Measurements from ENCODE around the gene RNASEH2B.

The RNASEH2B gene

DNA sequence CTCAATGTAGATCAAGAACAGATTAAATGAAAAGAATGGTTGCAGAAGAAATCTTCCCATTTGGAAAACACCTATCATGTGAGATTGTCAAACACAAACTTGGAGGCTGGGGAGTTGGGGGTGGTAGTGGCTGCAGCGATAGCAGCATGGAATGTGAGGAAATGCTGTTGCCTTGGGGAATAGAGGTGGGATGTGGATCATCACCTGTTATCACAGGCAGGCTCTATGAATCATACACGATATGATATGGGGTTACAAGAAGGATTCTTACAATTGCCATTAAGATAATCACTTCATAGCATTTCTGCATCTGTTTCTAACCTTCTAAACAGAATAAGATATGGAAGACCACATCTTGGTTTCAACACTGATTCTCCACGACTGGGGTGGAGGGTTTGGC is 88.7 kb downstream of the RNASEH2B start:
- DNase-seq (ENCODE audit: low read depth), result no peak

DNA sequence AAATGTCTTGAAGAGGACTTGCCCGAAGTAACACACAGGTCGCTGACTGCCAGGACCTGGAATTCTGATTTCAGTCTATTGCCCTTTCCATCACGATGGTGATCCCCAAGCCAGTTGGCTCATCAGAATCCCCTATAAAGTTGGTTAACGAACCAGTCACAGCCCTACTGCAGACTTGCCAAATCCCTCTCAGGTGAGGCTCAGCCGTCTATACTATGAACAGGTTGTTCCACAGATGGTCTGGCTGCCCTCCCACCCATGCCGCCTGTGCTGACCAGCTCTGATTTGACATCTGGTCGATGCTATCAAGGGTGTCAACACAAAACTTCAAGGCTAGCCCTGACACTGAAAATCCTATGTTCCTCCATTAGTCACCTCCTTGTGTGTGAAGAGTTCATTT is 90.0 kb downstream of the RNASEH2B start:
- no peak for DNase-seq (ENCODE audit: low read depth)

DNA sequence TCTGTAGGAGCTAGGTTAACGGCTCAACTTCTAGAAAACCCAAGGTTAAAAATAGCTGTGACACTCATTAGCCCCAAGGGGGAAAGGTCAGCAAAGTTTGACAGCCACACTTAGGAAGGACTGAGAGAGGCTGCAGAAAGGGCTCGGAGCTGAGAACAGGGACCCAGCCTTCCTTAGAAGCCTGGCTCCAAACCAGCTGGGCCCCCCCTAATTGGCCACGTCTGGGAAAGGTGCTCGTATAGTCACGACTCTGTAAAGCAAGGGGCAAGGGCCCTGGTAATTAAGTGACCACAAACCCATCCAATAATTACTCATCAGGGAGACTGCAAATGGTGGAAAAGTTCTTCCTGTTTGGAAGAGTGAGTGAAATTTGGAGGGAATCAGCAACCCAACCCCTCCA is 90.5 kb downstream of the RNASEH2B start:
- no peak for DNase-seq (ENCODE audit: low read depth)

DNA sequence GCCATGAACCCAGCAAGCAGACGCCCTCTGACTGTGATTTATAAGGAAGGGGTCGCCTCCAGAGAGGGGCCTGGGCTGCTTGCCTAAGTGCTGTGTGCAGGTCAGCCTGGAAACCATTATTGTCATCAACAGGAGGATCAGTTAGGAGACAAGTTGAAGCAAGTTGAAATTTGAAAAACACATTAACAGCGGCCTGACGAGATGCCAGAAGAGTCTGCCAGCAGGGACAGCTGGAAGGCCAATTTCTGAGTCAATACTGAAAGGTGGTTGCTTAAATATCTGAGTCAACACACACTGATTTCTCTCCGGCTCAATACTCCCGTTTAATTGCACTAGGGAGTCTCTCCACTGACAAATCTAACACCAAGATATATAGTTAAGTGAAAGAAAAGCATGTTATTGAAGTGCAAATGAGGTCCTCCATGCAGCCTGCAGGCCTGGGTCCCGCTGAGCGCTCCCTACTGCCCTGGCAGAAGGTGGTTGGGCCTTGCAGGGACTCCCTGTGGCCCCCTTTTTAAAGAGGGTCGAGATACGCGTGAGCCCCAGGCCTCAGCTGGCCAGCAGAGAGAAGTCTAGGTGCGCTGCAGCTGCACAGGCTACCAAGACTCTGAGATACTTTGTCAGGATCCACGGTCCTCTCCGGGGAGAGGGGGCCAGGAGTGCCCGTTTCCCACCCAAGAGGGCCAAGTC is 91.1 kb downstream of the RNASEH2B start:
- DNase-seq (ENCODE audit: low read depth), result no peak

DNA sequence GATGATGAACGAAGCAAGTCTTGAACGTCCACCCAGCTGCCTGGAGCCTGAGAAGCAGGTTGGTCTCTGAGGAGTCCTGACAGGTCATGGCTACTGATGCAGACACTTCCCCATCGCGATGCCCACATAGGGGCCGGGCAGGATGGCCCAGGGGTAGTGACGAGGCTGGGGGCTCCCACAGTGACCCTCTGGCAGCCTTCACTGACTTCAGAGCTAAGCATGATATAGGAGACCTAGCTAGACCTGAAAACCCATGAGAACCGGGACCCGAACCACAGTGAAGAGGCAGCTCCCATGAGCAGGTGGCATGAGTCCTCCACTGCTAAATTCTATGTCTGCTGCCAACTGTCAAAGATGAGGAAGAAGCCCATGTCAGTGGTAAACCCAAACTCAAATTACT is 91.7 kb downstream of the RNASEH2B start:
- DNase-seq (ENCODE audit: low read depth), result no peak

DNA sequence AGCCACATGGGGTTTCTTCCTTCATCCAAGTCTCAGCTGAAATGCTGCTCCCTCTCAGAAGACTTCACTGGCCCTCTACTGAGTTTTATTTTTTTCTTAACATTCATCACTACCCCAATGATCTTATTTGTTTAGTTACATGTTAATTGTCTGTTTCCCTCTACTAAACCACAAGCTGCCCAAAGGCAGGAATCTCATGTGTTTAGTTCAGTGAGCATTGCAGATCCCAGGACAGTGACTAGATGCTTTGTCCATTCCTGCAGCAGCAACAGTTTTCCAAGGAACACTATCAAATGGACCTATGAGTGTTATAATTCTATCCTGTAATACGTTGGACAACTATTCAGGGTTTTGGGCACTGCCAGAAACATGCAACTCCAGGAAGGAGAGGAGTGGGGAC is 93.1 kb downstream of the RNASEH2B start:
- DNase-seq (ENCODE audit: low read depth), result no peak

DNA sequence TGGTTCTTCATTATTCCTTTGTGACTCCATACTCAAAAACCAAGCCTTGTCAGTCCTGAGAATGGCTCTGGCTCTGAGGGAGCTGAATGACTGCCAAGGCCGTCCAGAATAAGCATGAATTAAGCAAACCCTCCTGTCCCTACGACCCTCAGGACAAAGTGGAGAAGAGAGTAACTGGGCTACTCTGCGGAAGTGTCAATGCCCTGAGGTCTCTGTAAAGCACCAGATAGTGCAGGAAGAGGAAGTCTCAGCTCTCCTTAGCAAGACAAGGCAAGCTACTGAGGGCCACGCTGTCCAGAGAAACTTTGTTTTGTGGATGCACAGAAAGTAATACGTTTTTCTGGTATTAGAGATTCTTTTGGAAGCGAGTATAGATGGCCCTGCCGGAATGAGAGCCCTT is 94.1 kb downstream of the RNASEH2B start:
- no peak for DNase-seq (ENCODE audit: low read depth)

DNA sequence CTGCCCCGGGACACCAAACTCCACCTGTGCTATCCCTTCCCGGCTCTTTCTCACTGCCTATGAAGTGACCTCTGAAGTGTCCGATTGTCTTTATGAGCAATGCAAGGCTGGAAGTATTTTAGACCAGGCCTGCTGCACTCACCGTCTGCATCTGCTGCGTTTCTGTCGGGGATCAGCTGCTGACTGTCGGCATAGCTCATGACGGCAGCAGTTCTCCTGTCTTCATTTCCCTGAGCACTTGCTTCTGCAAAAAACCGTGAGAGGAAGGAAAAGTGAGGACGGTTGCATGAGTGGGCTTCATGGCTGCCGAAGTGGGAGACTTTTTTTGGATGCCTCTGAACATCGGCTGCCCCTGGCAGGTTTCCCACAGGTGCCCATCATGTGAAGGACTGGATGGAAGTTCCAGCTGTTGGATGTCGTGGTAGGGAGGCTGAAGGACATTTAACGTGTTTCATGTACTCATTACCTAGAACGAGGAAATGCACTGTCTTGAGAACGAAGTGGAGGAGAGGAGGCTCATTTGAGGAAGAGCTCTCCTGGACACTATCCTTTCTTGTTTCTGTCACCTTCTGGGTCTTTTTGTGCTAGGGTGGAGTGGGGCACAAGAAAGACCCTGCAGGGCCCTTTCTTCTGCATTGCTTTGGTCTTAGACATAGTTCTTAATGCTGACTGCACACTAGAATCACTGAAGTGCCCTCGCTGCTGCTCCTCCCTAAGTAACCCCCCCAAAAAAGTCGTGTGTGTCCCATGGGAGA is 94.7 kb downstream of the RNASEH2B start:
- DNase-seq (ENCODE audit: low read depth), result no peak

DNA sequence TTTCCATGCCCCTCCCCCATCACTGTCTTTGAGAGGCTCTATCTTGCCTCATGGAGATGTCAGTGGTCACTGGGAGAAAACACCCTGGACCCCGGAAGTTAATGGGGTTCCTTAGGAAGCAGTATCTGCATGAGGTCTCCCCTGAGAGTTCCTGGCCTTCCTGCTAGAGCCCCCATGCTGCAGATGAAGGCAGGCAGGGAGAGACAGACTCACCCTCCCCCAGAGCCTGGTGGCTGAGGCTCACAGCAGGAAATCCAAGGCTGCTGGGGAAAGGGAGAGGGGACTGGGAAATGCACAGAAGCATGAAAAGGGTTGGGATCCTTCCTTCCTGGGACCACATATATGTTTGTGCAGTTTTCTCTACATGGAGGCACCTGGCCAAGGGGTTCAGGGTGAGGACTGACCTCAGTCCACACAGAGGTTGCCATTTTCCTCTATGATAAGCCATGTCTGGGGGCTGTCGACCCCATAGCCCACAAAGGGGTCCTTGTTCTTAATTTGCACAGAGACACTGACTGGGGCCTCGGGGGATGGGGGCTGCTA is 95.4 kb downstream of the RNASEH2B start:
- DNase-seq (ENCODE audit: low read depth), result no peak

DNA sequence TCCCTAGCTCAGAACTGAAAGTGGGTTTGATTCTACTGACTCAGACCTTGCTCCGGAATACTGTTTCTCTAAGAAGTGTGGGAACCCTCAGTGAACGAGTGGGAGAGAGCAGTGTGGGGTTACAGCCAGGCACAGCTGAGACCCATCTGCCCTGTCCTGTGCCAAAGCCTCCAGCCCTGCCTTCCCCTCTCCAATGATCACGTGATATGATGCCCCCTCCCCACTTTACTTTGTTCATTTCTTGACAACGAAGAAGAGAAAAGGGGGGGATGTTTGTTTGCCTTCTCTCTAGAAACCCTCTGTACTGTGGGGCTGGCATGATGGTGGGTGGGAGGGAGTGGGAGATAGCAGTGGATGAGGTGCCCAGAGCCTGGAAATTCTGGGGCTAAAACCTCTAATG is 96.0 kb downstream of the RNASEH2B start:
- DNase-seq (ENCODE audit: low read depth), result no peak

Measured in activated T-helper 9 cell treated with anti-CD3 and anti-CD28 coated beads, Interleukin-2, amount 50 U/mL, for 16 hours (primary cell).